Naive thymus-derived CD8-positive, alpha-beta T cell (primary cell): Measurements from ENCODE around the gene UQCRC1. TPM values are rescaled to one million over a fixed set of nuclear protein-coding genes. Genes with fewer than 3 reads are reported as not detected.

ENCODE experiments used
- ATAC-seq, 2 donors: fragments of 150-1000 bp; cut with Tn5 transposase in 1 of 2; sonication (Bioruptor Pico), chemical (Tn5 transposase) in 1 of 2; 1 replicate in 1 of 2; 2 replicates in 1 of 2; pipeline ENCODE4 v1.10.0; 2021; ENCODE audit warnings: mild to moderate bottlenecking in 2 of 2, moderate library complexity in 2 of 2
- POLR2A ChIA-PET: fragments of 350-600 bp; sonication (Branson Sonifier 250); formaldehyde crosslinking; loops from one replicate; lab custom pipeline; 2021; ENCODE audit warnings: antibody characterized with exemption; lab: Charles Lee
- DNase-seq, 10 donors: peaks; one replicate each; pipeline versions ENCODE4 v3.0.0 to v3.0.0-alpha.2; 2020 to 2022
- H3K27ac Mint-ChIP-seq, 10 donors: one replicate each; pipeline ENCODE4 v1.8.0; 2020 to 2022; ENCODE audit warnings: mild to moderate bottlenecking in 10 of 10, mixed read lengths in 10 of 10, moderate library complexity in 4 of 10, inconsistent platforms in 1 of 10
- H3K27me3 Mint-ChIP-seq, 5 donors: one replicate each; pipeline ENCODE4 v1.8.0; 2021 to 2022; ENCODE audit warnings: mixed read lengths in 5 of 5
- H3K36me3 Mint-ChIP-seq, 3 donors: one replicate each; pipeline ENCODE4 v1.8.0; 2020 to 2022; ENCODE audit warnings: mixed read lengths in 3 of 3, mild to moderate bottlenecking in 2 of 3, inconsistent platforms in 1 of 3
- H3K4me1 Mint-ChIP-seq, 4 donors: one replicate each; pipeline ENCODE4 v1.8.0; 2021 to 2022; ENCODE audit warnings: mixed read lengths in 4 of 4
- H3K4me3 Mint-ChIP-seq, 10 donors: one replicate each; pipeline ENCODE4 v1.8.0; 2020 to 2022; ENCODE audit warnings: mild to moderate bottlenecking in 10 of 10, mixed read lengths in 10 of 10, moderate library complexity in 6 of 10, inconsistent platforms in 1 of 10
- H3K9me3 Mint-ChIP-seq, 9 donors: one replicate each; pipeline ENCODE4 v1.8.0; 2020 to 2022; ENCODE audit warnings: mixed read lengths in 9 of 9, mild to moderate bottlenecking in 3 of 9, inconsistent platforms in 1 of 9, moderate library complexity in 1 of 9
- polyA plus RNA-seq, 3 donors: library from polyadenylated mRNA; unstranded; fragments of 300-500 nt; fragmentation: Illumina TruSeq; gene quantifications; one replicate each; pipeline ENCODE4 v1.2.3, GENCODE V29; 2021
- total RNA-seq, 8 experiments: library from RNA in 2 of 8; stranded (reverse) in 2 of 8; gene quantifications; one replicate each; pipeline ENCODE4 v1.2.3 and lab custom pipeline; 2021 to 2026

Gene UQCRC1
- total and polyA plus RNA-seq, 5 experiments from 2014 or later = 78.8 to 167 (median 143) TPM

- H3K4me3 Mint-ChIP-seq = peak overlapping the region in 2 of 10 donors; percentile 18 to 41
- no peak for DNase-seq
- peaks cover 0 to 20% (median 13%) of the 10 kb centered on the region in 3 donors for H3K36me3 Mint-ChIP-seq
- H3K9me3 Mint-ChIP-seq = no peaks in the 10 kb centered on the region
- H3K4me1 Mint-ChIP-seq = peaks cover 7 to 24% (median 19%) of the 10 kb centered on the region in 4 donors
- POLR2A ChIA-PET = no interaction called here
- peak overlapping the region in 1 of 10 donors; percentile 91 for H3K27ac Mint-ChIP-seq
- ATAC-seq = no peak
- no peaks in the 10 kb centered on the region for H3K27me3 Mint-ChIP-seq
Measured at GRCh38 chr3:48631516-48632448, 22.3 kb upstream of the UQCRC1 start.

- POLR2A ChIA-PET = interaction anchor here (0.6 kb wide), 1 partner anchor 346 kb away, joined by 3 read pairs; no protein-coding TSS in a partner anchor
- H3K4me3 Mint-ChIP-seq = no peak overlapping the region
- H3K27ac Mint-ChIP-seq = no peak overlapping the region
- no peaks in the 10 kb centered on the region for H3K9me3 Mint-ChIP-seq
- no peak for ATAC-seq
- DNase-seq = no peak
- H3K4me1 Mint-ChIP-seq = peaks cover 7 to 19% (median 15%) of the 10 kb centered on the region in 4 donors
- H3K36me3 Mint-ChIP-seq = peaks cover 0 to 20% (median 13%) of the 10 kb centered on the region in 3 donors
- H3K27me3 Mint-ChIP-seq = no peaks in the 10 kb centered on the region
Measured at GRCh38 chr3:48630833-48631232, 21.4 kb upstream of the UQCRC1 start.

GRCh38 chr3:48630407-48630806 is 21.0 kb upstream of the UQCRC1 start:
- Mint-ChIP-seq H3K27ac (no peak overlapping the region), H3K27me3 (no peaks in the 10 kb centered on the region), H3K4me1 (peaks cover 7 to 18% (median 13%) of the 10 kb centered on the region in 4 donors), H3K9me3 (no peaks in the 10 kb centered on the region), H3K36me3 (peaks cover 0 to 20% (median 13%) of the 10 kb centered on the region in 3 donors), H3K4me3 (peak overlapping the region in 1 of 10 donors; percentile 78)
- POLR2A ChIA-PET = interaction anchor here (0.6 kb wide), 1 partner anchor 347 kb away, joined by 3 read pairs; no protein-coding TSS in a partner anchor
- no peak for DNase-seq
- no peak for ATAC-seq

GRCh38 chr3:48629894-48630293 is 20.4 kb upstream of the UQCRC1 start:
- peaks cover 0 to 20% (median 13%) of the 10 kb centered on the region in 3 donors for H3K36me3 Mint-ChIP-seq
- H3K27ac Mint-ChIP-seq = no peak overlapping the region
- DNase-seq (no peak), ATAC-seq (no peak)
- no peaks in the 10 kb centered on the region for H3K9me3 Mint-ChIP-seq
- no peaks in the 10 kb centered on the region for H3K27me3 Mint-ChIP-seq
- H3K4me1 Mint-ChIP-seq = peaks cover 7 to 19% (median 13%) of the 10 kb centered on the region in 4 donors
- POLR2A ChIA-PET = no interaction called here
- H3K4me3 Mint-ChIP-seq = peak overlapping the region in 1 of 10 donors; percentile 78

GRCh38 chr3:48628277-48629017 is 19.0 kb upstream of the UQCRC1 start:
- H3K4me1 Mint-ChIP-seq = peaks cover 5 to 20% (median 15%) of the 10 kb centered on the region in 4 donors
- H3K27ac Mint-ChIP-seq = peak overlapping the region in 1 of 10 donors; percentile 62
- POLR2A ChIA-PET = no interaction called here
- H3K9me3 Mint-ChIP-seq = no peaks in the 10 kb centered on the region
- no peak overlapping the region for H3K4me3 Mint-ChIP-seq
- no peaks in the 10 kb centered on the region for H3K27me3 Mint-ChIP-seq
- ATAC-seq (no peak), DNase-seq (no peak)
- H3K36me3 Mint-ChIP-seq = peaks cover 0 to 20% (median 13%) of the 10 kb centered on the region in 3 donors

GRCh38 chr3:48625600-48625999 is 16.2 kb upstream of the UQCRC1 start:
- no peak for ATAC-seq
- H3K27ac Mint-ChIP-seq = no peak overlapping the region
- peaks cover 5 to 15% (median 12%) of the 10 kb centered on the region in 4 donors for H3K4me1 Mint-ChIP-seq
- POLR2A ChIA-PET = no interaction called here
- no peaks in the 10 kb centered on the region for H3K27me3 Mint-ChIP-seq
- no peaks in the 10 kb centered on the region for H3K9me3 Mint-ChIP-seq
- no peak for DNase-seq
- peaks cover 0 to 15% (median 13%) of the 10 kb centered on the region in 3 donors for H3K36me3 Mint-ChIP-seq
- no peak overlapping the region for H3K4me3 Mint-ChIP-seq

- ATAC-seq (no peak), DNase-seq (no peak)
- no peak overlapping the region for H3K4me3 Mint-ChIP-seq
- H3K27ac Mint-ChIP-seq = peak overlapping the region in 5 of 10 donors; percentile 17 to 63 (median 20)
- H3K4me1 Mint-ChIP-seq = peaks cover 5 to 15% (median 12%) of the 10 kb centered on the region in 4 donors
- H3K9me3 Mint-ChIP-seq = peaks cover 0 to 3% (median 0%) of the 10 kb centered on the region in 9 donors
- H3K27me3 Mint-ChIP-seq = no peaks in the 10 kb centered on the region
- H3K36me3 Mint-ChIP-seq = peaks cover 0 to 15% (median 11%) of the 10 kb centered on the region in 3 donors
- POLR2A ChIA-PET = no interaction called here
Measured at GRCh38 chr3:48624767-48625166, 15.3 kb upstream of the UQCRC1 start.

- Mint-ChIP-seq H3K4me1 (peaks cover 5 to 15% (median 10%) of the 10 kb centered on the region in 4 donors), H3K27ac (peak overlapping the region in 8 of 10 donors; percentile 5 to 52 (median 24)), H3K27me3 (no peaks in the 10 kb centered on the region), H3K4me3 (no peak overlapping the region), H3K9me3 (peaks cover 0 to 4% (median 0%) of the 10 kb centered on the region in 9 donors), H3K36me3 (peaks cover 0 to 11% (median 10%) of the 10 kb centered on the region in 3 donors)
- DNase-seq = no peak
- no peak for ATAC-seq
- POLR2A ChIA-PET = interaction anchor here (0.6 kb wide), 1 partner anchor 12 kb away, joined by 5 read pairs; no protein-coding TSS in a partner anchor
Measured at GRCh38 chr3:48623851-48624547, 14.6 kb upstream of the UQCRC1 start.

GRCh38 chr3:48621461-48621869 is 12.0 kb upstream of the UQCRC1 start, which contains the start of gene TMEM89:
Gene TMEM89 (minus strand): TSS chr3:48621769. CDS start chr3:48621756, 13 bp downstream.
- Mint-ChIP-seq H3K4me1 (peaks cover 5 to 15% (median 10%) of the 10 kb centered on the region in 4 donors), H3K27ac (peak within 1 kb of the TSS in 1 of 10 donors; percentile 81), H3K9me3 (peaks cover 0 to 26% (median 0%) of the 10 kb centered on the region in 9 donors), H3K4me3 (no peak within 1 kb of the TSS), H3K27me3 (no peaks in the 10 kb centered on the region), H3K36me3 (peaks cover 0 to 8% (median 0%) of the 10 kb centered on the region in 3 donors)
- POLR2A ChIA-PET = interaction anchor here (1.6 kb wide), 1 partner anchor 35 kb away, joined by 3 read pairs; no protein-coding TSS in a partner anchor
- ATAC-seq (no peak), DNase-seq (no peak)

- Mint-ChIP-seq H3K4me1 (peaks cover 5 to 12% (median 8%) of the 10 kb centered on the region in 4 donors), H3K4me3 (no peak overlapping the region)
Measured at GRCh38 chr3:48619541-48620524, 10.4 kb upstream of the UQCRC1 start.

GRCh38 chr3:48617559-48617958 is 8.1 kb upstream of the UQCRC1 start:
- Mint-ChIP-seq H3K9me3 (peaks cover 0 to 26% (median 0%) of the 10 kb centered on the region in 9 donors), H3K4me3 (no peak overlapping the region), H3K27ac (no peak overlapping the region), H3K36me3 (peaks cover 0 to 8% (median 0%) of the 10 kb centered on the region in 3 donors), H3K4me1 (no peaks in the 10 kb centered on the region), H3K27me3 (no peaks in the 10 kb centered on the region)
- ATAC-seq (no peak), DNase-seq (no peak)
- POLR2A ChIA-PET = no interaction called here

More at GRCh38 chr3:48619541-48620524, 10.4 kb upstream of the UQCRC1 start:
- peaks cover 0 to 8% (median 0%) of the 10 kb centered on the region in 3 donors for H3K36me3 Mint-ChIP-seq
- DNase-seq (no peak), ATAC-seq (no peak)
- peaks cover 0 to 26% (median 0%) of the 10 kb centered on the region in 9 donors for H3K9me3 Mint-ChIP-seq
- H3K27me3 Mint-ChIP-seq = no peaks in the 10 kb centered on the region
- POLR2A ChIA-PET = no interaction called here
- no peak overlapping the region for H3K27ac Mint-ChIP-seq
